Measurements from ENCODE around the gene CTSD. TPM values are rescaled to one million over a fixed set of nuclear protein-coding genes. Genes with fewer than 3 reads are reported as not detected.

Gene CTSD
- polyA plus RNA-seq, 1 donor from 2014 or later, result 30.5 TPM

DNA sequence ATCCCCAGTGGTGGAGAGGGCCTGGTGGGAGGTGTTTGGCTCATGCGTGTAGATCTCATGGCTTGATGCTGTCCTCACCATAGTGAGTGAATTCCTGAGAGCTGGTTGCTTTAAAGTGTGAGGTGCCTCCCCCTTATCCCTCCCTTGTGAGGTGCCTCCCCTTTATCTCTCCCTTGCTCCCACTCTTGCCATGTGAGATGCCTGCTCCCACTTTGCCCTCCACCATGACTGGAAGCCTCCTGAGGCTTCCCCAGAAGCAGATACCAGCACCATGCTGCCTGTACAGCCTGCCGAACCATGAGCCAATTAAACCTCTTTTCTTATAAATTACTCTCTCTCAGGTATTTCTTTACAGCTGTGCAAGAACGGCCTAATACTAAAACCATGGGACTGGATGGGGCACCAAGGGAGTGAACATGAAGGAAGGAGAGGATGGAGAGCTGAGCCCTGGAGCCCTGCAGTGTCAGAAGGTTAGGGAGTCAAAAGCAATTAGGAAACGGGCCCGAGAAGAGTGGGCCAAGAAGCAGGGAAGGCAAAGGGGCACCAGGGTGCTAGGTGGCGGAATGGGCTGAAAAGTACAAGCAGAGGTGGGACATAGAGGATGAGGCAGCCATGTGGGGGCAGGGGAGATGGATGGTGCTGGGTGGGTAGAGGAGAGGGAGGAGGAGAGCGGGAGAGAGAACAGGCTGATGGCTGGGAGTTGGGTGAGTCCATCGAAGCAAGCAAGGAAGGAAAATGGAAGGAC is 22.8 kb downstream of the CTSD start:
- H3K79me2 ChIP-seq (replicated peaks; ENCODE audit: insufficient read depth, low read length), result no peaks in the 10 kb centered on the region
- H3K4me2 ChIP-seq (ENCODE audit: low read length), result no peak overlapping the region
- no peak overlapping the region for H2AFZ ChIP-seq (ENCODE audit: low read depth, low read length)
- H3K9me2 ChIP-seq (ENCODE audit: insufficient read depth, low read length), result no peaks in the 10 kb centered on the region
- TF ChIP-seq TAF1 (IDR thresholded peaks at IDR 0.05; ENCODE audit: low read depth), result no peak
- TF ChIP-seq RAD21 (conservative IDR thresholded peaks at IDR 0.05), result no peak
- TF ChIP-seq, protein P1, sequence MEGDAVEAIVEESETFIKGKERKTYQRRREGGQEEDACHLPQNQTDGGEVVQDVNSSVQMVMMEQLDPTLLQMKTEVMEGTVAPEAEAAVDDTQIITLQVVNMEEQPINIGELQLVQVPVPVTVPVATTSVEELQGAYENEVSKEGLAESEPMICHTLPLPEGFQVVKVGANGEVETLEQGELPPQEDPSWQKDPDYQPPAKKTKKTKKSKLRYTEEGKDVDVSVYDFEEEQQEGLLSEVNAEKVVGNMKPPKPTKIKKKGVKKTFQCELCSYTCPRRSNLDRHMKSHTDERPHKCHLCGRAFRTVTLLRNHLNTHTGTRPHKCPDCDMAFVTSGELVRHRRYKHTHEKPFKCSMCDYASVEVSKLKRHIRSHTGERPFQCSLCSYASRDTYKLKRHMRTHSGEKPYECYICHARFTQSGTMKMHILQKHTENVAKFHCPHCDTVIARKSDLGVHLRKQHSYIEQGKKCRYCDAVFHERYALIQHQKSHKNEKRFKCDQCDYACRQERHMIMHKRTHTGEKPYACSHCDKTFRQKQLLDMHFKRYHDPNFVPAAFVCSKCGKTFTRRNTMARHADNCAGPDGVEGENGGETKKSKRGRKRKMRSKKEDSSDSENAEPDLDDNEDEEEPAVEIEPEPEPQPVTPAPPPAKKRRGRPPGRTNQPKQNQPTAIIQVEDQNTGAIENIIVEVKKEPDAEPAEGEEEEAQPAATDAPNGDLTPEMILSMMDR (IDR thresholded peaks at IDR 0.05; ENCODE audit: poor library complexity, severe bottlenecking), result no peak
- TF ChIP-seq MXI1 (conservative IDR thresholded peaks at IDR 0.05; ENCODE audit: poor library complexity, severe bottlenecking), result no peak
- TF ChIP-seq SMC3 (conservative IDR thresholded peaks at IDR 0.05; ENCODE audit: poor library complexity), result no peak
- no peak for TF ChIP-seq POLR2AphosphoS5 (IDR thresholded peaks at IDR 0.05)
- TF ChIP-seq EP300 (conservative IDR thresholded peaks at IDR 0.05; ENCODE audit: poor library complexity, severe bottlenecking), result no peak
- no peak for TF ChIP-seq REST (IDR thresholded peaks at IDR 0.05; ENCODE audit: borderline replicate concordance)
- no peak for TF ChIP-seq EZH2 (IDR thresholded peaks at IDR 0.05; ENCODE audit: borderline replicate concordance, insufficient read depth, low read length, poor library complexity, severe bottlenecking)
- no peak overlapping the region for H3K9ac ChIP-seq (ENCODE audit: low read length)
- H4K20me1 ChIP-seq (ENCODE audit: insufficient read depth), result no peaks in the 10 kb centered on the region
- no peaks in the 10 kb centered on the region for H3K36me3 ChIP-seq (ENCODE audit: insufficient read depth, low read length)
- no peak overlapping the region for H3K27ac ChIP-seq (ENCODE audit: low read length)
- no peaks in the 10 kb centered on the region for H3F3A ChIP-seq (ENCODE audit: insufficient read depth, low read length, poor library complexity, severe bottlenecking)
- H3K27me3 ChIP-seq (ENCODE audit: insufficient read depth, low read depth, low read length), result no peaks in the 10 kb centered on the region
- no peaks in the 10 kb centered on the region for H3K9me3 ChIP-seq (ENCODE audit: low read length)
- H3K4me3 ChIP-seq (ENCODE audit: low read length), result no peak overlapping the region

DNA sequence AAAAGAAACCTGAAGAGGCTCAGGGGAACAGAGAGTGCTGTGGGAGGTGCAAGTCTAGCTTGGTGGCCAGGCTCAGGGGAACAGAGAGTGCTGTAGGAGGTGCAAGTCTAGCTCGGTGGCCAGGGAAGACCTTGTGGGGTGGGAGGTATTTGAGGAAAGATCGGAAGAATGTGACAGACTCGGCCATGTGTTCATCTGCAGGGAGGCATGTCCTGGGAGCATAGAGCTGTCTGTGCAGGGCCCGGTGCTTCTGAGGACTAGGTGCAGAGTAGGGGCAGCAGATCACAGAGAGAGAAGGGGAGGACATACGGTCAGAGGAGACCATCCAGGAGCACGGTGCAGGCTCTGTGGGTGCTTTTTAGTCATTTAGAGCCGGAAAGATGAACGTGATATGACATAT is 24.2 kb downstream of the CTSD start:
- Histone ChIP-seq H3K79me2 (replicated peaks; ENCODE audit: insufficient read depth, low read length) (no peaks in the 10 kb centered on the region), H3K27me3 (ENCODE audit: insufficient read depth, low read depth, low read length) (no peaks in the 10 kb centered on the region), H3K9me2 (ENCODE audit: insufficient read depth, low read length) (no peaks in the 10 kb centered on the region), H4K20me1 (ENCODE audit: insufficient read depth) (no peaks in the 10 kb centered on the region), H3F3A (ENCODE audit: insufficient read depth, low read length, poor library complexity, severe bottlenecking) (no peaks in the 10 kb centered on the region), H3K9me3 (ENCODE audit: low read length) (no peaks in the 10 kb centered on the region), H3K4me2 (ENCODE audit: low read length) (no peak overlapping the region), H3K4me3 (ENCODE audit: low read length) (no peak overlapping the region), H3K9ac (ENCODE audit: low read length) (no peak overlapping the region), H3K27ac (ENCODE audit: low read length) (no peak overlapping the region), H2AFZ (ENCODE audit: low read depth, low read length) (no peak overlapping the region), H3K36me3 (ENCODE audit: insufficient read depth, low read length) (no peaks in the 10 kb centered on the region)
- TF ChIP-seq TAF1 (IDR thresholded peaks at IDR 0.05; ENCODE audit: low read depth) (no peak), EP300 (conservative IDR thresholded peaks at IDR 0.05; ENCODE audit: poor library complexity, severe bottlenecking) (no peak), RAD21 (conservative IDR thresholded peaks at IDR 0.05) (no peak), EZH2 (IDR thresholded peaks at IDR 0.05; ENCODE audit: borderline replicate concordance, insufficient read depth, low read length, poor library complexity, severe bottlenecking) (no peak), REST (IDR thresholded peaks at IDR 0.05; ENCODE audit: borderline replicate concordance) (no peak), SMC3 (conservative IDR thresholded peaks at IDR 0.05; ENCODE audit: poor library complexity) (no peak), MXI1 (conservative IDR thresholded peaks at IDR 0.05; ENCODE audit: poor library complexity, severe bottlenecking) (no peak), POLR2AphosphoS5 (IDR thresholded peaks at IDR 0.05) (no peak)

Measured in neural cell (in vitro differentiated cells).